Stimulated activated CD4-positive, alpha-beta T cell treated with anti-CD3 and anti-CD28 coated beads, Interleukin-1b, Interleukin-23, amount 100 ng/mL, for 4 hours (primary cell): ENCODE data around the gene GAN.

Source experiments
- DNase-seq, 2 donors: peaks; one replicate each; pipeline ENCODE4 v3.0.0-alpha.2; 2020; ENCODE audit warnings: low read depth in 2 of 2

Gene GAN

GRCh38 chr16:81357711-81358260, 43.0 kb downstream of the GAN start:
- DNase-seq, result no peak

GRCh38 chr16:81358860-81359259, 44.1 kb downstream of the GAN start:
- no peak for DNase-seq

GRCh38 chr16:81360135-81360534, 45.4 kb downstream of the GAN start:
- no peak for DNase-seq

DNA sequence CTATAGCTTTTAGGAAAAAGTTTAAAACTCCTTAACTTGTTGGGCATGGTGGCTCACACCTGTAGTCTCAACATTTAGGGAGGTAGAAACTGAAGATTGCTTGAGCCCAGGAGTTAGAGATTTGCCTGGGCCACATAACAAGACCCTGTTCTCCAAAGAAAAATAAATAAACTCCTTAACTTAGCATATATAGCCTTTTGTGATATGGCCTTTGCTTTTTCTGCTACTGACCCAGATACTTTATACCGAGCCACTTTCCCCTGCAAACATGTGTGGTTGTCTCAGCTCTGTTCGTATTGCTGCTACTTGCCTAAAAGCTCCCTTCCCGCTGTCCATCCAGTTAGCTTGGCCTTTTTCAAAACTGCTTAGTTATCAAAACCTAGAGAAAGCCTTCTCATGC, 51.0 kb downstream of the GAN start:
- DNase-seq, result no peak

DNA sequence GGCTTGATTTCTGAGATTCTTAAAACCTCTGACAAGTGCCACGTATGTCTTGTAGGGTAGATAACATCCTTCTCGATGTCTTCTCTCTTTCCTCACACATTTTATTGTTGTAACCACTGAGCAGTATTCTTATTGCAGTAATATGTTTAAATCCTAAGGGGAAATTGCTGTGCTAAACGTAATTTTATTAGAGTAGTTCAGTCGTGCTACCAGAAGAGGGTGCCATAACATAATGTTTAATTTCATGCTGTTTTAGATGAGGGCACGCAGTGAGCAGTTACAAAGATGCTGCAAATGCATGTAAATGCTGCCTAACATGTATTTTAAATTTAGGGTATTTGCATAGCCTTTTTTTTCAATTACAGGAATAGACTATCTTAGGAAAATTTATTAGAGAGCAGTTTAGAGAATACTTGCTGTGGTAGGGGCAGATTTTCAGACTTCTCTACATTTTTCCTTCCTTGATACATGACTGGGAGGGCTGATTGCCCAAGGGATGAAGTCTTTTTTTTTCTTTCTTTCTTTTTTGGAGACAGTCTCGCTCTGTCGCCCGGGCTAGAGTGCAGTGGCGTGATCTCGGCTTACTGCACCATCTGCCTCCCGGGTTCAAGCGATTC, 51.7 kb downstream of the GAN start:
- peak in 1 of 2 donors; percentile 8 for DNase-seq

DNA sequence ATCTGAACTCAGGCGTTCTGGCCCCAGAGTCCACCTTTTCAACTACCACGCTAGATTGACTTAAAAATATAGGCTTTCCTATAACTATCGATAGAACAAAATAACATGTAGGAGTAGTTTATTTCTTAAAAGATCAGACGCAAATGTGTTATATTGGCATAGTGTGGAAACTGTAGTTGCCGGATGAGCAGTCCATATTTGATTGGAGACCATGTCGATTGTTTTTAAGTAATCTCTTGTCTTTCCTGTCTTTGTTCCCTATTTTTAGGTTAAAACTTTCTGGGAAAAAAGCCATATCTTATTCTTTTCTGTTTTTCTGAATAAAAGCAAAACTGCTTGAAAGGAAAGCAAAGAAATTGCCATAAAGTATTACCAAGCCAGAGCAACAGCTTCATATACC, 53.1 kb downstream of the GAN start:
- DNase-seq, result no peak

GRCh38 chr16:81369888-81370504, 55.2 kb downstream of the GAN start:
- DNase-seq, result no peak

GRCh38 chr16:81371106-81371505, 56.3 kb downstream of the GAN start:
- DNase-seq, result no peak

DNA sequence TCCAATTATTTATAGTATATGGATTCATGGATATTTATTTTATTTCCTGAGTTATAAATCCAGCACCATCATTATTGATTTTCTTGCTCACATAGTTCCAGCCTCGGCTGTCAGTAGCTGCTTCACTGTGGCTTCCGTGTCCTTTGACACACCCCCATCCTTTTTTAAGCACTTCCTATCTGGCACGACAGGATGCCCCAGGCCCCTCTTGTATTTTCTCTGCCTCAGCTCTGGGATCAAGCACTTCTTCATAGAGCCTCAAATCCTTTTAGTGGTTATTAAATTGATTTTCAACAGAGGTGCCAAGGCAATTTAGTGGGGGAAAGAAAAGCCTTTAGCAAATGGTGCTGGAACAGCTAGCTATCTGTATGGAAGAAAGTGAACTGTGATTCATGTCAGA, 59.8 kb downstream of the GAN start:
- no peak for DNase-seq

DNA sequence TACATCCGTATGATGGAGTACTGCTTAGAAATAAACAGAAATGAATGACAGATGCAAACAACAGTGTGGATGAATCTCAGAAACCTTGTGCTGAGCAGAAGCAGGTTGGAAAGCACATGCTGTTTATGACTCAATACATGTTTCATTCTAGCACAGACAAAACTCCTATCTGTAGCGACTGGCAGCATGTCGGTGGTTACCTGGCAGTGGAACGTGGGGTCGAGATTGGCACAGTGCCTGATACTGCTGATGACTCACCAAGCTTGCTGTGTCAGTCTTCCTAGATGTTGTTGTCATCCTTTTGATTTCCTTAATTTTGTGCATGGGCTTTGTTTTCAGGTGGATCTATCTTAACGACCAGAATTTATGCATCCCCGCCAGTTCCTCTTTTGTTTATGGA, 62.1 kb downstream of the GAN start:
- DNase-seq, result no peak

DNA sequence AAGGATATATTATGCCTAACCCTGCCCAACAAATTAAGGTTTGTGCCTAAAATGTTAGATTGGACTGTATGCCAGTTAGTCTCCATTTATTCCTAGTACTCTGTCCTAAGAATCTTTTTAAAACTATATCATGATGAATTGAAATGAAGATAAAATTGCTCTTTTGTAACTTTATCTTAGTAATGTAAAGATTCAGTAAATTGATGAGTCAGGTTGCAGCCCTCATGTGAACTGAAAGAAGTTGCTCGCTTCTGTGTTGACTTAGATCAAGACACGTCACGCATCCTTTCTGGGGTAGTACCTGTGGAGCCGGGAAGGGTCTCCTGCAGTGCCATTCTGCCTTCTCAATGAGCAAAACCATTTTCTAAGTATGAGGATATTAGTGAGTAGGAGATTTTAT, 63.3 kb downstream of the GAN start:
- no peak for DNase-seq

GRCh38 chr16:81380932-81381331, 66.2 kb downstream of the GAN start:
- no peak for DNase-seq

DNA sequence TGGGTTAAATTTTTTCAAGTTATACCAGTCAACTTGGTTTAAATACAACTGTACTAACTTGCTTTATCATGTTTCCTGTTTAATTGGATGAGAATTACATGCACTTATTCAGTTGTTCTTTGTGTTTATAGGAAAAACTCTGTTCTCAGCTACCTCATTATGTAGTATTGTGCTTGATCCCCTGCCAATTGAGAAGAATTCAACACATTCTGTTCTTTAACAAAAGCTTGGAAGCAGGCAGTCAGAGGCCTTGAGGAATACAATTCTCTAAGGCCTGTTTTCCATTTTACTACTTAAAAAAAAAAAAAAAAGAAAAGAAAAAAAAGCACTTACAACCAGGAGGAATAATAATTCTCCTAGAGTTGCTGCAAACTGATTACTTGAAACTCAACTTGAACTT, 69.2 kb downstream of the GAN start:
- DNase-seq, result no peak

DNA sequence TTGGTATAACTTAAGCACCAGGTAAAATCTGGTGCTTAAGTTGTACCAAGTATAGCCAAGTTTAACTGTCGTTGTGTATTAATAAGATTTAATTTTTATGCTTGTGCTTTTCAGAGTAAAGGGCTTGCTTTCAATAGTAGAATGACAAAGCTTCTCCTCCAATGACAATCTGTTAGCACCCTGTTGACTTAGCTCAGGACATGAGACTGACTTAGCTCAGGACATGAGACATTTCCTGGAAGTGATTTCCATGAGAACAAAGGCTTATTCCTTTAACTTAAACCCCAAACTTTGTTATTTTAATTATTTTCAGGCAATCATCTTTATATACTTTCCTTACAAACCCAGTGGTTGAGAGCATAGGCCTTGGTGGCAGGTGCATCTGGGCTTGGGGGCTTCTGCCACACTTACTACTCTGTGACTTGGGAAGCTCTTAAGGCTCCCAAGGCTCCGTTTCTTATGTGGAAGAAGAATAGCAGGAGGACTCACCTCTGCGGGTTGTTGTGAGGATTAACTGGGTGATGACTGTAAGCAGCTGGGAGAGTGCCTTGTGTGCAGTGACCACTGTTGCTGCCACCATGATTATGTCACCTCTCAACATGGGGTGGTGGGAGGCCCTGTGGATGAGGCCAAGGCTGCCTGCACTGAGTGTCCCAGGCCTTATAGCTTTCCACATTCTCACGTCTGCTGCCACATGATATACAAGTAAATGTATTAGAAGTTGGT, 70.4 kb downstream of the GAN start:
- DNase-seq, result no peak

DNA sequence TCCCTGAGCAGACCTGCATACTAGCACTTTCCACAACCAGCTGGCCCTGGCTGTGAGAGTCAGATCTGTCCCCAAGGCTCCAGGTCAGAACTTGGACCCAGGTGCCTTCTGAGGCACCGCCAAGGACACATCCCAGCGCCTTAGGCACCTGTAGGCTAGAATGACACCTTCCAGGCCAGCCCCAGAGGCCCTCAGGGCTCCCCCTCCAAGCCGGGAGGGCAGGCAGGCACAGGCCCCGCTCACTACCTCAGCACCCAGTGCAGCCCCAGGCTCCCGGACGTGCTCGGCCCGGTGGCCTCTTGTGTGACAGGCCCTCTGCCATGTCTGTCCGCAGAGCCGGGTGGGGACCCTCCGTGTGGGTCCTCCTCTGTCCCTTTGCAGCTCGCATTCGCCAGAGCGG, 73.6 kb downstream of the GAN start:
- no peak for DNase-seq

GRCh38 chr16:81390840-81391239, 76.1 kb downstream of the GAN start:
- no peak for DNase-seq

- DNase-seq, result no peak
Observed at GRCh38 chr16:81392011-81392410, 77.2 kb downstream of the GAN start.

- DNase-seq, result no peak
Observed at GRCh38 chr16:81394416-81394815, 79.7 kb downstream of the GAN start.

DNA sequence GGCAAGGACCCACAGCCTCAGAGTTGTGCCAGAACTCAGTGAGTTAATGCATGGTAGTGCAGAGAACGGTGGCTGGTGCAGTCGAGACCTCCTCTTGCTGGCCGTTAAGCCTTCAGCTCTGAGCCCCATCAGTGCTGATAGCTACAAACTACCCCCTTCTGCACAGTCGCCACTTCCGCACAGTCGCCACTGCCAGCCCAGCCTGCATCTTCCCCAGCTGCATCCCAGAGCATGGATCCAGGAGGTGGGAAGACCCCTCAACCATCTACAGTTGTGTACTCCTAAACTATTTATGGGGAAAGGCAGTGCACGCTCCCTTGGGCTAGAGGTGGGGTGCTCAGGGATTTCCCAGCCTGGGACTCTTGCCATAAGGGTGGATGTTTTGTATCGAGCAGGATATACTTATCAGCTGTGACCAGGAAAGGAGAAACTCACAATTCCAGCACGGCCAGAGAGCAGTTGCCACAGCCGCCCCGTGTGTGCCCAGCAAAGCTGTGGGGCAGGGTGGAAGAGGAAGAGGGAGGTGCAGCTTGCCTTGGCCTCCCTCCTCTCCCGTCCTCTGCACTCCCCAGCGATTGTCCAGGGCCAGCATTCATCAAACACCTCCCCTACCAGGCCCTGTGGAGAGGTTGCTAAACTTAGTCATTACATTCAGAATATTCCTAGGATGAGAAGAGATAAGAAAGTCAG, 80.3 kb downstream of the GAN start:
- DNase-seq, result no peak

DNA sequence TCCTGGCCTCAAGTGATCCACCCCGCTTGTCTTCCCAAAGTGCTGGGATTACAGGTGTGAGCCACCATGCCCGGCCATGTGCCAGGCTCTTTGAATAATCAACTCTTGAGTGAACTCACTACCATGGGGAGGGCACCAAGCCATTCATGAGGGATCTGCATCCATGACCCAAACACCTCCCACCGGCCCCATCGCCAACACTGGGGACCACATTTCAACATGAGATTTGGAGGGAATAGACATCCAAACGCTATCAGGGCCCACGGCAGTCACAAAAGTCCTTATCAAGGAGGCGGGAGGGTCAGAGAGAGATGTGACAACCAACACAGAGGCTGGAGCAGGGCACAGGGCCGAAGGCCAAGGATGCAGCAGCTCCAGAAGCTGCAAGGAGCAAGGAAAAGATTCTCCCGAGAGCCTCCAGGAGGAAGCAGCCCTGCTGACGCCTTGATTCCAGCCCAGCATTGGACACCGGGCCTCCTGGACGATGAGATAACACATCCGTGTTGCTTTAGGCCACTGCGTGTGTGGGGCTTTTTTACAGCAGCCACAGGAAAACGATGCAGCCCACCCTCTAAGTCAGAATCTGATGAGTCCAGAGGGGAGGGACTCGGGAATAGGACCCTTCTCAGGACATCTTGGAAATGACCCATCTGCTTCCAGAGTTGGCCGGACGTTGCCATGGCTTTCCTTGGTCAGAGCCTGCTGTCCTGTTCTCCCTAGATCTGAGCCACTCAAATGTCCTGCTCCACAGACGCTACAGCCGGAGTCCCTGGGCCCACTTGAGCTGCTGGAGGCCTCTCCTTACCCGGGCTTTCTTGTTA, 82.5 kb downstream of the GAN start:
- DNase-seq, result no peak

GRCh38 chr16:81397879-81398520, 83.2 kb downstream of the GAN start:
- no peak for DNase-seq
